GDM1 (cell line): ENCODE measurements around the gene ADAMTS18.
"Not testable (repeated sequence)": the region's sequence is repeated elsewhere in the genome, so short reads cannot be mapped to it uniquely, and the experiment has no call there.

ENCODE experiments used
- DNase-seq: peaks from one replicate; lab custom pipeline; 2025; lab: John Stamatoyannopoulos, UW

ADAMTS18 gene

GRCh38 chr16:77288222-77288621, 146.6 kb downstream of the ADAMTS18 start:
- DNase-seq: no peak

GRCh38 chr16:77285676-77286075, 149.2 kb downstream of the ADAMTS18 start:
- no peak for DNase-seq

- no peak for DNase-seq
These were observed 152.5 kb downstream of the ADAMTS18 start for GRCh38 chr16:77282345-77282744.

- DNase-seq: not testable (repeated sequence)
These were observed 155.5 kb downstream of the ADAMTS18 start for GRCh38 chr16:77279316-77279715.

- DNase-seq: no peak
These were observed 157.3 kb downstream of the ADAMTS18 start for GRCh38 chr16:77277571-77277970.

- DNase-seq: no peak
These were observed 157.7 kb downstream of the ADAMTS18 start for GRCh38 chr16:77277141-77277540.

- no peak for DNase-seq
These were observed 158.2 kb downstream of the ADAMTS18 start for GRCh38 chr16:77276661-77277060.

GRCh38 chr16:77275303-77275702, 159.5 kb downstream of the ADAMTS18 start:
- not testable (repeated sequence) for DNase-seq

DNA sequence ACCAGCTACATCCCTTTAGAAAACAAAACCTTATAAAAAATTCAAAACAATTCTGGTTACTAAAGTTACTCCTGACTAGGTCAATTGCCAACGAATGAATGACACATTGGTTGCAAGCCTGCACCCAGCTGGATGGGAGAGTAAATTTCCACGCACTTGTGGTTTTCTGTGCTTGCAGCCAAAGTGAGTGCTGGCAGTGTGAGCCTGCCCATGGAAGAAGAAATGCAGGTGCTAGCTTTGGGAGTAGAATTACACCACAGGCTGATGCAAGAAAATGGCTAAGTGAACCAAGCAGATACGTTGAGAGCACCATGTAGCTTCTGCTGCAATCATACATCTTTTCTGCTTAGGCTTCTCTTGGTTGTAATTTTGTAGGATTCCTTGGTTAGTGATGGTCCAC, 161.0 kb downstream of the ADAMTS18 start:
- DNase-seq: no peak

DNA sequence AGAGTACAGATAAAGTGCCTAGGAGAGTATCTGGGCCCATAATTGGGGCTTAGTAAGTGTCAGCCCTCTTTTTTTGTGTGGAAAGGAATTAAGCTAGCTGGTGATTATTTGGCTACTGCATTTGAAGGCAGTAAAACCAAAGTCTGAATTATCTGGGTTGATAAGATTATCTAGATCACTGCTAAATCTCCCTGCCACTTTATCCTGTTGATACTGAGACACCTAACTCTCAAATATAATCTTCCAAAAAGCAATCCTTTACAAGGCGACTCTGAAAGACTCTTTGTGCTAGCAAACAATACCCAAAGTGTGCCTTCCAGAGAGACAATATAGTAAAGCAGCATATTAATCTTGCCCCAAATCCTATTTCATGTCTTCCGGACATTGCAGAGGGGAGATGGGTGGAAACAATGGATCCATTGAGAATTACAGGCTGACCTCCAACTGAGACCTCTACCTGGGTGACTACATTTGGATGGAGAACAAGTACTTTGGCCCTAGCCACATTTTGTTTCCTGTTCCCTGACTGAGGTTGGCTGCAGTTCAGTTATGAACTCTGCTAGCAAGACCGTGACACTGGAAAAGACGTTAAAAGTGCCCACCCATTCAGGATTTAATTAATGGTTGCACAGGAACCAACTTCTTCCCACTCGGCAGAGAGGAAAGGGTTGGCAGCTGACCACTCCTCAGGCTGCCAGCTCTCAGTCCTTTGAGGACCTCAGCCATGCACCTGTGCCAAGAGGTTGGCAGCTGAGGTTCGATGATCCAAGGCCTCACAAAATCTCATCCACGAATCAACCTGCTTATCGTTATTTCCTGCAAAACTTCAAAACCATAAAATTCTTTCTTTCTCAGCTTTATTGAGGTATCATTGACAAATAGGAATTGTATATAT, 163.1 kb downstream of the ADAMTS18 start:
- no peak for DNase-seq

GRCh38 chr16:77266185-77266584, 168.6 kb downstream of the ADAMTS18 start:
- DNase-seq: not testable (repeated sequence)

- DNase-seq: no peak
These were observed 171.9 kb downstream of the ADAMTS18 start for GRCh38 chr16:77262971-77263370.

GRCh38 chr16:77250400-77250799, 184.4 kb downstream of the ADAMTS18 start:
- no peak for DNase-seq

- no peak for DNase-seq
These were observed 188.7 kb downstream of the ADAMTS18 start for GRCh38 chr16:77246150-77246549.

GRCh38 chr16:77242471-77242870, 192.4 kb downstream of the ADAMTS18 start:
- DNase-seq: not testable (repeated sequence)

GRCh38 chr16:77238593-77238992, 196.2 kb downstream of the ADAMTS18 start:
- no peak for DNase-seq

DNA sequence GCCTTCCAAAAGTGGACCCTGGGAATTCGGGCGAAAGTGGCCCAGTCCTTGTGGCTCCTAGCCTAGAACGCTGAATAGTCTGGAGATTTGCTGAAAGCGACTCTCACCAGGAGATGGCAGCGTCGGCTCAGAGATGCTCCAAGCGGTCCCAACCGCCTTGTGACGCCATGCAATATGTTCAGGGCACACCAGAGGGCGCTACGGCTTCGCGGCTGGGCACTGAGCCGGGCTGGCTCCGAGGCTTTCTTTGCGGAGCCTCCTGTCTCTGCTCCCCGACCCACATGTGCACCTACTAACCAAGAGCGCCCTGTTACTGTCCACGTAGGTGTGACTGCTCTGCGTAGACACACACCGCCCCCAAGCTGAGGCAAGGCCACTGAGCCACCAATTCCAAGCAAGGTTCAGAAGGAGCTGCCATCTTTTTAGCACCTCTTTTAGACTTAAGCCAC, 198.7 kb downstream of the ADAMTS18 start:
- peak; percentile 28 for DNase-seq

DNA sequence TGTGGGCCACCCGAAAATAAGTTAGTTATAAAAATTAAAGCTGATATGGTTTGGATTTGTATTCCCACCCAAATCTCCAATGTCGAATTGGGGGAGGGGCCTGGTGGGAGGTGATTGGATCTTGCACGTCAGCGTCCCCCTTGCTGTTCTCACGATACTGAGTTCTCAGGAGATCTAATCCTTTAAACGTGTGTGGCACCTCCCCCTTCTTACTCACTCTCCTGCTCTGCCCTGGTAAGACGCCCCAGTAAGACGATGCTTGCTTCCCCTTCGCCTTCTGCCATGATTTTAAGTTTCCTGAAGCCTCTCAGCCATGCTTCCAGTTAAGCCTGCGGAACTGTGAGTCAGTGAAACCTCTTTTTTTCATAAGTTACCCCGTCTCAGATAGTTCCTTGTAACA, 200.2 kb downstream of the ADAMTS18 start:
- DNase-seq: no peak

GRCh38 chr16:77233799-77234519, 200.9 kb downstream of the ADAMTS18 start:
- DNase-seq: no peak
